GM11168 (cell line): ENCODE data around the gene RTEL1.
"Not testable (repeated sequence)": the region's sequence is repeated elsewhere in the genome, so short reads cannot be mapped to it uniquely, and the experiment has no call there.

ENCODE experiments used
- in situ Hi-C: fragments of 300-500 bp; cut with MboI; formaldehyde crosslinking; loops from one replicate; pipeline ENCODE4 v1.12.0; 2022; ENCODE audit warnings: low sequenced_read_pairs; ENCODE audit not compliant: unreplicated experiment

RTEL1 gene

DNA sequence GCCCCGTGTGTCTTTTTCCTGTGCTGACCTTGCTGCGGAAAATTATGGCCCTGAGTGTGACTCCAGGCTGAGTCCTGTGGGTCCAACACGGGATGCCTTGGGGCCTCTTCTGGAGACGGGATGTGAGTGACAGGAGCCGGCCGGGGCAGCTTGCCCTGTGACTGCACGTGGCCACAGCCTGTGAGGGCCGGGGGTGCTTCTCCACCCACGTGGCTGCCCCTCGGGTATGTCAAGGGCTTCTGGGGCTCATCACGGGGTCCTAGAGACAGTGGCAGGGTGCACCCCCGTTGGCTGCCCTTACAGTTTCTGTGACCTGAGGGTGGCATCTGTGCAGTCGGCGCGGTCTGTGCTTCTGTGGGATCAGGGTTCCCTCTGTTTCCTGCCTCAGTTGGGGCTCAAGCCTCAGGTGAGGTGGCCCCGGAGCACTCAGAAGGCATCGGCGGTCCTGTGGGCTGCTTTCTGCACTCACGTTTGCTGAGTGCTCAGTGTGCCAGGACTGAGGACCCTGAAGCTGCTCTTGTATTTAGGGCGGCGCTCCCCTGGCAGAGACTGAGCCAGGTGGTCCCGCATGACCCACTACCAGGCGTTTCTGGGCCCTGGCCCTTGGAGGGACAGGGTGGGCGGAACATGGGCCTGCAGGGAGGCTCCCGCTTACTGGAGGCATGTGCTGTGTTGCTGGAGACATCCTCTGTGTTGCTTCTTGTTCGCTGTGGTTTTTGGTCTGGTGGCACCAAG lies 5.4 kb downstream of the RTEL1 start:
- in situ Hi-C loops = no loop called here

DNA sequence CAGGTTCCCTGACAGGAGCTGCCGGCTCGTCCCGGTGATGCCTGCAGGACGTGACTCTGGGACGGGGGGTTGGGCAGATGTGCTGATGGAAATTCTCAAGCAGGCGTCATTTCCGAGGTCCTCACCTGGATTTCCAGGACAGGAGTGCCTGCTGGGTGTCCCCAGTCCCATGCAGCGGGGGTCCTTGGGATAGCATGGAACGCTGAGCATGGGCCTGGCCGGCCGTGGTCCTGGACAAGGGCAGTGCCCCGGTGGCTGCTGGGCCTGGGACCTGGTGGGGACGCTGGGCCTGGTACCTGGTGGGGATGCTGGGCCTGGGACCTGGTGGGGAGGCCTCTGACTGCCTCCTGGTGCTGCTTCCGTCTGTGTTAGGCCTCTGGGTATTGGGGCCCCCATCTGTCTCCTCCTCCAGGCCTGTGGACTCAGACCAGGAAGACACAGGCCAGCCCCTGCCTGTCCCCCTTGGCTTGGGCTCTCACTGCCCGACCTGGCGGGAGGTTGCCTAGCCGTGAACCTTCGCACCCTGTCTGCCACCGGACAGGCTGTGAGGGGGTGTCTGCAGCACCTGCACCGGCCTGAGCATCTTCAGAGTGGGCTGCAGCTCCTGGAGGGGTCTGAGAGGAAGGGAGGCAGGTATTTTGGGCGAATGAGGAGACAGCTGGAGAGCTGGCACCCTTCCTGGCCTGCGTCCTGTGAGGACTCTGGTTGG lies 6.2 kb downstream of the RTEL1 start:
- in situ Hi-C loops = no loop called here

DNA sequence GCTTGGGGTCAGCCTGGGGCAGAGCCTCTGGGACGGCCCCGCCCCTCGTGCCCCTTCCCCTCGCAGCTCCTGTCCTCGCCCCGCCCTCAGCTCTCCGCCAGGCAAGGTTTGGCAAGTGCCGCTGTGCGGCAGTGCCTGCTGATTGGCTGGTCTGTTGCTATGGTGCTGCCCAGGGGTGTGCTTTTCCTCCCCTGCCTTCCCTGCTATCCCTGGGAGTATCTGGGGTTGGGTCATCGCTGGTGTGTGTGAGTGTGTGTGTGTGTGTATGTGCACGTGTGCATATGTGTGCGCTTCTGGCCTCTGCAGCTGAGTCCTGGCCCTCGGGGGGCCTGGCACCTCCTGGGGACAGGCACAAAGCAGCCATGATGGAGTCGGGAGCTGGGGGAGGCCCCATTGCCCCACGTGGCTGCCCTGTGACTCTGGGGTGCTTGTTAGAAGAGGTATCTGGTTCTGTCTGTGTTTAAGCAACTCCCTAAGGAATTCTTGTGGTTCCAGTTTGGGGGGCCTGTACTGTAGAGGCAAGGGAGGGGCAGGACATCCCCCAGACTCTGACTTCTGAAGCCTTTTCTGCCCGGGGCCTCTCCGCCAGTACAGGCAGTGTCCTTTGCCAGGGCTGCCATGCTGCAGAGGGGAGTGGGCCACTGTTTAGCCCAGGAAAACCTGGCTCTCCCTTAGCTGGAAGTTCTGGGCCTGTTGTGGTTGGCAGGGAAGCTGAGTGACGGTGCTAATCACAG lies 6.9 kb downstream of the RTEL1 start:
- in situ Hi-C loops = no loop called here

DNA sequence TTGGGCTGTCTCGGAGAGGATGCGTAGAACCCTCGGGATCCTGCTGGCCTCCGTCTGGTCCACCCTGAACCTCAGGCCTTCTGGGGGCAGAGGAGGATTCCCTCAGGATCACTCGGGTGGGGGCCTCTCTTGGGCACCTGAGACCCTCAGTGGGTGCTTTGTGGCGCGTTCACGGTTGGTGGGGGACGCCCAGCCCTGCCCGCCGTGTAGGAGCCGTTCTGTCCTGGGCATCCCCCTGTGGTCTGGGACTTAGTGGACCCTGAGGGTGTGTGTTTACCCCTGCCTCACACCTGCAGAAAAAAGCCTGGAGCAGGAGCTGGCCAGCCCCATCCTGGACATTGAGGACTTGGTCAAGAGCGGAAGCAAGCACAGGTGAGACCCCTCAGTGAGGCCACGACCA lies 7.6 kb downstream of the RTEL1 start:
- in situ Hi-C loops = no loop called here

DNA sequence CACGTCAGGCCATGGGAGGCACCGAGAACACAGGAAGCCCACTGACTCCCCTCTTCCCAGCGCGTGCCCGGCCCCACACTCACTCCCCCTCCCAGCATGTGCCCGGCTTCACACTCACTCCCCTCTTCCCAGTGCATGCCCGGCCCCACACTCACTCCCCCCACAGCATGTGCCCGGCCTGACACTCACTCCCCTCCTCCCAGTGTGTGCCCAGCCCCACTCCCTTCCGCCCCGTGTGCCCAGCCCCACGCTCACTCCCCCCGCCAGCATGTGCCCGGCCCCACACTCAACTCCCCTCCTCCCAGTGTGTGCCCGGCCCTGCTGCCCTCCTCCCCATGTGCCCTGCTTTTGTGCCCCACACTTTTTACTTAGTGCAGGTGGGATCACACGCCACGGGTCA lies 9.7 kb downstream of the RTEL1 start:
- in situ Hi-C loops = no loop called here

DNA sequence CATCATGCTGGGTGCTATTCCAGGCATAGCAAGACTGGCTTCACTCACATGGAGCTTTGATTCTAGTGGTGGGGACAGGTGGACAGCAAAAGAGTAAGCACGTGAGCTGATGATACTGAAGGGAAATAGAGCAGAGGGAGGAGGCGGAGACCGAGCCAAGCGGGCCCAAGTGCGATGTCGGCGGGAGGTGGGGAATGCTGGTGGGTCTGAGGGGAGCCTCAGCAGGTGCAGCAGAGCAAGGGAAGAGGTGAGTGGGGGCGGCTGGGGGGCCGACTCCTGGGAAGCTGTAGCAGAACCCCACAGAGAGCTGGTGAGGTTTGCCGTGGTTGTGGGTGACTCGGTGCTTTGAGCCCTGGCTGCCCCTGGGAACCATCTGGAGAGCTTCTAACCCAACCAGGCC lies 10.2 kb downstream of the RTEL1 start:
- in situ Hi-C loops = no loop called here

DNA sequence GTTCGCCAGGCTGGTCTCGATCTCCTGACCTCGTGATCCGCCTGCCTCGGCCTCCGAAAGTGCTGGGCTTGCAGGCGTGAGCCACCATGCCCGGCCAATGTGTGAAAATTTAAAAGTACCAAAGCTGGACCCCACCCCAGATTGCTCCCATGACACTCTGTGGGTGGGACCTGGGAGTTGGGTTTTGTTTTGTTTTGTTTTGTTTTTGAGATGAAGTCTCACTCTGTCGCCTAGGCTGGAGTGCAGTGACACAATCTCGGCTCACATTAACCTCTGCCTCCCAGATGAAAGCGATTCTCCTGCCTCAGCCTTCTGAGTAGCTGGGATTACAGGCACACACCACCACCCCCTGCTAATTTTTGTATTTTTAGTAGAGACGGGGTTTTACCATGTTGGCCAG lies 13.6 kb downstream of the RTEL1 start:
- in situ Hi-C loops = not testable (repeated sequence)

DNA sequence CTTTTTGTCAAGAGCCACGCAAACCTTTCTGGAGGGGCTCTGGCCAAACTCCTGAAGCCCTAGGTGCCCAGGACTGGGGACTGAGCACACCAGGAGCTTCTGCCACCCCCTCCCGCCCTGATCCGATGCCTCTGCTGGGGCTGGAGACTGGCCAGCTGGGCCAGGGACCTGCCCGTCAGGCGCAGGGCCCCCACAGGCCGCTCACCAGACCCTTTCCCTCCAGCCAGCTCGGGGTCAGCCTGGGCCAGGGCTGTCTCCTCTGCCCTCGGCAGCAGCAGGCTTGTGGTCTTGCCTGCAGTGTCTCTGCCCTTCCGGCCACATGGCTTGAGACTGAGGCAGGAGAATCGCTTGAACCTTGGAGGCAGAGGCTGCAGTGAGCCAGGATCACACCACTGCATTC lies 14.6 kb downstream of the RTEL1 start:
- in situ Hi-C loops = no loop called here

DNA sequence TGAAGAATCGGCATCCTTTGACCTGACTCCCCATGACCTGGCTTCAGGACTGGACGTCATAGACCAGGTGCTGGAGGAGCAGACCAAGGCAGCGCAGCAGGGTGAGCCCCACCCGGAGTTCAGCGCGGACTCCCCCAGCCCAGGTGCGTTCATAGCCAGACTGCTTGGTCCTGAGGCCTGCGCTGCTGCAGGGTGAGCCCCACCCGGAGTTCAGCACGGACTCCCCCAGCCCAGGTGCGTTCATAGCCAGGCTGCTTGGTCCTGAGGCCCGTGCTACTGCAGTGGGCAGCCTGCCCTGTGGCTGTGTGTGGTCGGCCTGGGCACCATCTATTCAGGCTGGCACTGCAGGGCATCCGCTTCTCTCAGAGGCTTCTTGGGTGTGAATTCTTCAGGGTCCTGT lies 15.8 kb downstream of the RTEL1 start:
- in situ Hi-C loops = no loop called here

DNA sequence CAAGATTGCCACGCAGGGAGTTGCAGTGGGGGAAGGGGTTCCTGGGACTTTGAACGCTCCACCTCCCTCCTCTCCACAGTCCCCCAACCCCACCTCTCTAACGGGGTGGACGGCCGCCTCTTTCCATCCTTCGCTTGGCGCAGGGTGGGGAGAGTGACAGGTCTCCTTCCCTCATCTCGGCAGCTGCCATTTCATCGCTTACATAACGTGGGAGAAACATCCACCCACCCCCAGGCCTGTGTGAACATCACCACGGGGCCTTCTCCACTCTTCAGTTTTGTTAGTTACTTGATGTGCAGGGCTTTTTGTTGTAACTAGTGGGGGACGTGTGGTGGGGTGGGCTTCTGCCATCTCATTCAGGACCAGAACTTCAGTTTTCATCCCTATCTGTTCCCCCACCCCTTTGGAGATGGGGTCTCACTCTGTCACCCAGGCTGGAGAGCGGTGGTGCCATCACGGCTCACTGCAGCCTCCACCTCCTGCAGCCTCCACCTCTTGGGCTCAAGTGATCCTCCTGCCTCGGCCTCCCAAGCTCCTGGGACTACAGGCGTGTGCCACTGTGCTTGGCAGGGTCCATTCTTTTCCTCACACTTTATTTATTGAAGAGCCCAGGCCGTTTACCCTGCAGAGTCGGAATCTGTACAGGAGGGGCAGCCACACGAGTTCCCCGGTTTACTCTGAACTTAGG lies 17.7 kb downstream of the RTEL1 start:
- in situ Hi-C loops = no loop called here

DNA sequence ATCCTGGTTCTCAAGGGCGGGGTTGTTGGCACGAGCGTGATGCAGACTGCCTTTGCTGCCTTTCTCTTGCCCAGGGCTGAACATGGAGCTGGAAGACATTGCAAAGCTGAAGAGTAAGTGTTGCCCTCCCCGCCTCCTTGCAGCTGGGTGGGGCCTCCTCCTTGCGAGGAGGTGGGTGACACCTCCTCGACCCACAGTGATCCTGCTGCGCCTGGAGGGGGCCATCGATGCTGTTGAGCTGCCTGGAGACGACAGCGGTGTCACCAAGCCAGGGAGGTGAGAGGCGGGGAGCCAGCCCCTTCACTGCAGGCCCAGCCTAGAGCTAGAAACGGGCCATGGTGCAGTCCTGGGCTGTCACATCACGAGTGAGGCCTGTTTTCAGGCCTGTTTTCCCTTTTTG lies 20.0 kb downstream of the RTEL1 start:
- in situ Hi-C loops = no loop called here

DNA sequence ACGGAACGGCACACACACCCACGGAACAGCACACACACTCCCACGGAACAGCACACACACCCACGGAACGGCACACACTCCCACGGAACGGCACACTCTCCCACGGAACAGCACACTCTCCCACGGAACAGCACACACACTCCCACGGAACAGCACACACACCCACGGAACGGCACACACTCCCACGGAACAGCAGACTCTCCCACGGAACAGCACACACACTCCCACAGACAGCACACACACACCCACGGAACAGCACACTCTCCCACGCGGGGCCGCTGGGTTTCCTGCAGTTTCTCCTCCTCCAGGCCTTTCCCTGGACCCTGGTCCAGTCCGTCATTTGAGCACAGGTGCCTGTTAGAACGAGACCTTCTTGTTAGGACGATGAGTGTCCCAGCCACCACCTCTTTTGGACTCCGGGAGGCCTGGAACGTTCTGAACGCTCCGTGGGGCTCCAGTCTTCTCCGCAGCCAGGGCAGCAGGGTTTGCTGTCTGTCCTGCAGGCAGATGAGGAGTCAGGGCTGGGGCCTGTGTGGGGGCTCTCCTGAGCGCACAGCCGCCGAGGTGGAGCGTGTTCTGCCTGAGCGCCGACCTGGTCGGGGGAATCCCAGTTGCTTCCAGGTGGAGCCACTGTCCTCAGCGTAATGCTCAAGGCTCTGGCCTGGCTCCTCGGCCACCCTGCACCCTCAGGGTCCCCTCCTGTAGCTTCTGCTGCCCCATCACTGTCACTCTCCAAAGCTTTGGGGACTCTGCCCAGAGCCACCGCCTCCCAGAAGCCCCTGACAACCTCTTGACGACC lies 20.8 kb downstream of the RTEL1 start:
- in situ Hi-C loops = no loop called here

DNA sequence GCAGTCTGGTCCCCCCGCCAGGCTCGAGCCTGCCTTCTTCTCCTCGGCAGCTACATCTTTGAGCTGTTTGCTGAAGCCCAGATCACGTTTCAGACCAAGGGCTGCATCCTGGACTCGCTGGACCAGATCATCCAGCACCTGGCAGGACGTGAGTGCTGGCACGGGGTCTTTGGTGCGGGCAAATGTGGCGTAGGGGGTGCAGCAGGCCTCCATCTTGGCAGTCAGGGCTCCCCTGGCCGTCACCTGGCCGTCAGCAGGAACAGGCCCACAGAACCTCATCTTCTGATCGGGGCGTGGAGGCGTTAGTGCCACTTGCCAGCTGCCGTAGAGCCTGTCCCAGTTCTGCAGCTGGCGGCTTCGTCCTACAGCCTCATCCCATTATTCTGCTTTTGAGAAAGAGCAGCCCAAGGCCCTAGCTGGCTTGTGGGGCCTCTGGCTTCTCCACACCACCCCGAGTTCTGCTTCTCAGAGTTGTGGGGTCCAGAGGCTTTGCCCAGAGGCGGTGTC lies 21.7 kb downstream of the RTEL1 start:
- in situ Hi-C loops = no loop called here

DNA sequence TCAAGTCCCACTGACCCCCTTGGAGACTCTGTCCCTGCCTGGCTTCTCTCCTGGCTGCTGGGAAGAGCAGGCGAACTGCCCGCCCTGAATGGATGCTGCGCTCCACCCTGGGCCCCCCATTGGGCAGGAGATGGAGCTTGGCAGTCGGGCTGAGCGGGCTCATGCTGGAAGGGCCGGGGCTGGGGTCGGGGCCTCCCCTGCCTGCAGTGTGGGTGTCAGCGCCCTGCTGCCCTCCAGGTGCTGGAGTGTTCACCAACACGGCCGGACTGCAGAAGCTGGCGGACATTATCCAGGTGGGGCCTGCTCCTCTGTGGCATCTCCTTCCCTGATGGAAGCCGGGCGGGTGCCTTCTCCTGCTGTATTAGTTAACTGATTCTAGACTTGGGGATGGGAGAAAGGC lies 22.3 kb downstream of the RTEL1 start:
- in situ Hi-C loops = no loop called here

DNA sequence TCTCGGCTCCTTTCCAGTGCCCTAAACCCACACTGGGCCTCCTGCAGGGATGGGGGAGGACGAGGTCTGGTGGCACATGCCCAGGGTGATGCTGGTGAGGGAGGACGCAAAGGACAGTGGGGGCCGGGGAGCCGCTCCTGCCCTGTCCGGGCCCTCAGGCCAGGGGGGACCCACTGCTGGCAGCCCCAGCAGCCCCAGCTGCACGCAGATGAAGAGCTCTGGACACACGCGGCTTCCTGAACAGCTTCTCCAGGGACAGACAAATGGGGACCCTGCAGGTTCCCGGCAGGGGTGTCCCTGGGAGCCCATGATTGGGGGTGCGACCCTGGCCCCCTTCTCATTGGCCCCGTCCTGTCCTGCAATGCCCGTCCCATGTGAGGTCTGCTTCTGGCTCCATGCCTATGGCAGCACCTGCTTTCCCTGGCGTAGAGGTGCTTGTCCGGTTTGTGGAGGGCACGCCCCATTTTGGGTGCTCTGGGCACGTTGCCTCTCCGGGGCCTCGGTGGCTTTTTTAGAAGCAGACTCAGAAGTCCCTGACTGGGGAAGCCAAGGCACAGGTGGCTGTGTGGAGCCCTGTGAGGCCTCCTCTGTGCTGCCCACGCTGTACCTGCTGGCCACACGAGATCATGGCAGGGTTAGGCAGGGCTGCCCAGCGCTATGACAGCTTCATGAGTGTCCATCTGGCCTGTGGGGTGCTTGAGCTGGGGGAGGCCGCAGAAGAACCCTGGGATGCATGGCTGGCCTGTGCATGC lies 22.9 kb downstream of the RTEL1 start:
- in situ Hi-C loops = no loop called here

DNA sequence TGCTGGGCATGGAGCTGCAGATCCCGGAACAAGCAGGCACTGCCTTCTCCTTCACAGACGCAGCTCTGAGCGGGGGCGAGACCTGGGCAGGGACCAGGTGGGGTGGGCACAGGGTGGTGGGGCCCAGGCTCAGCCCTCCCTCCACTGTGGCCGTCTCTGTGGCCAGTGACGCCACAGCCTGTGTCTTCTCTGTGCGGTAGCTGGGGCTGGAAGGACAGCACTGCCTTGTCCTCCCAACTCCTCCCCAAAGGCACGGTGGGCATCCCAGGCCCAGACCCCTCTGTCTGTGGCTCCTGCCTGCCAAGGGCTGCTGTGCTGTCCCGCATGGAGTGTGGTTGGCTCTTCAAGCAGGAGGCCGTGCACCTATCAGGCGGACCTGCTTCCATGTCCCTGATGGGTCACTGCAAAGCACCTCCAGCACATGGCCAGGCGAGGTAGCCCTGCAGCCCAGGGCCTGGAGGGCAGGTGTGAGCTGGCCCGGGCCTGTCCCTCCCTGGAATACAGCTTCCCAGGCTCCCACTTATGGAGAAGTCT lies 23.6 kb downstream of the RTEL1 start:
- in situ Hi-C loops = no loop called here

DNA sequence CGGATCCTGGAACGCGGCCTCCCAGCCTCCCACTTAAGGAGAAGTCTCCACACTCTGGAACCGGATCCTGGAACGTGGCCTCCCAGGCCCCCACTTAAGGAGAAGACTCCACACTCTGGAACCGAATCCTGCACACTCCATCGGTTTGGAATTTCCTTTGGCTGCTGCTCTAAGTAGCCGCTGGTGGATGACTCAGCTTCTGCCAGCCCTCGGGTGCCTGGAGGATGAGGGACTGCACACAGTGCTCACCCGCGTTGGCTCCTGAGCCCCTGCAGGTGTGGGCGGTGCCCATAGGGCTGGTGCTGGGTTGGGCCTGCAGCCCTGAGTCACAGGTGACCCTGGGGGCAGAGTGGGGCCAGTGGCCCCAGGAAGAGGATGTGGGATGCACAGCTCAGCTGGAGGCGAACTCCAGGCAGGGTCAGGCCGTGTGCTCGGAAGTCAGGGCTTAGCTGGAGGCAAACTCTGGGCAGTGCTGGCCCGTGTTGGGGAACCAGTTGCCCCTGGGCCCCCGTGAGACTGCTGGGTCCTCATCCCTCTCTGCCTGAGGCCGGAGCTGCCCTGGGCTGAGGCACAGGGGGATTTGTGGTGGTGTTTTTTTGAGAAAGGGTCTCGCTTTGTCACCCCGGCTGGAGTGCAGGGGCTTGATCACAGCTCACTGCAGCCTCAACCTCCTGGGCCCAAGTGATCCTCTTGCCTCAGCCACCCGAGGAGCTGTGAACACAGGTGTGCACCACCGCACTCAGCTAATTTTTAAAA lies 24.4 kb downstream of the RTEL1 start:
- in situ Hi-C loops = no loop called here
